HG03378 (cell line): Measurements from ENCODE around the gene C11orf16.
"Not testable (repeated sequence)": the region's sequence is repeated elsewhere in the genome, so short reads cannot be mapped to it uniquely, and the experiment has no call there.

Source experiments
- ATAC-seq: cut with Tn5 transposase; IDR thresholded peaks from one replicate; pipeline ENCODE4 v1.9.1; 2021; ENCODE audit warnings: mild to moderate bottlenecking, moderate library complexity; ENCODE audit not compliant: unreplicated experiment

The C11orf16 gene

GRCh38 chr11:8932564-8933180 is at the start of gene C11orf16:
Gene C11orf16, minus strand, starts transcription at chr11:8932947. Its CDS starts 639 bp downstream, at chr11:8932308.
- ATAC-seq = no peak

- ATAC-seq = no peak
These were observed 47.7 kb upstream of the C11orf16 start for GRCh38 chr11:8980485-8980884.

GRCh38 chr11:8979365-8979764 is 46.6 kb upstream of the C11orf16 start:
- not testable (repeated sequence) for ATAC-seq

- ATAC-seq = no peak
These were observed 40.4 kb upstream of the C11orf16 start for GRCh38 chr11:8973121-8973520.

- no peak for ATAC-seq
These were observed 39.2 kb upstream of the C11orf16 start for GRCh38 chr11:8971924-8972316.

- ATAC-seq = no peak
These were observed 38.6 kb upstream of the C11orf16 start for GRCh38 chr11:8971196-8971923.

GRCh38 chr11:8967184-8967583 is 34.4 kb upstream of the C11orf16 start:
- no peak for ATAC-seq

- ATAC-seq = peak; percentile 62
These were observed 31.9 kb upstream of the C11orf16 start, which contains the start of gene TMEM9B for GRCh38 chr11:8964324-8965320. Gene TMEM9B, minus strand, starts transcription at chr11:8964442. Its CDS starts 129 bp downstream, at chr11:8964313.

GRCh38 chr11:8963569-8964323 is 31.0 kb upstream of the C11orf16 start:
- ATAC-seq = peak; percentile 46

- ATAC-seq = no peak
These were observed 30.1 kb upstream of the C11orf16 start for GRCh38 chr11:8962841-8963240.

GRCh38 chr11:8961401-8961800 is 28.7 kb upstream of the C11orf16 start:
- no peak for ATAC-seq

- peak; percentile 52 for ATAC-seq
These were observed 26.9 kb upstream of the C11orf16 start for GRCh38 chr11:8959546-8960166.

GRCh38 chr11:8956860-8957259 is 24.1 kb upstream of the C11orf16 start:
- ATAC-seq = no peak

- ATAC-seq = no peak
These were observed 16.1 kb upstream of the C11orf16 start for GRCh38 chr11:8948886-8949285.

GRCh38 chr11:8947230-8947943 is 14.6 kb upstream of the C11orf16 start:
- no peak for ATAC-seq

GRCh38 chr11:8942518-8943066 is 9.8 kb upstream of the C11orf16 start, which contains the start of gene ASCL3:
Gene ASCL3, minus strand, starts transcription at chr11:8943016. Its CDS starts 4,855 bp downstream, at chr11:8938161.
- no peak for ATAC-seq

- no peak for ATAC-seq
These were observed 8.8 kb upstream of the C11orf16 start for GRCh38 chr11:8941341-8942103.

- ATAC-seq = no peak
These were observed 4.9 kb upstream of the C11orf16 start for GRCh38 chr11:8937659-8938058.
